Upper lobe of left lung (tissue), 6 donors: ENCODE measurements around the gene TMEM37. TPM values are rescaled to one million over a fixed set of nuclear protein-coding genes. Genes with fewer than 3 reads are reported as not detected.

Source experiments
- ATAC-seq, 2 donors: fragments of 200-7000 bp; cut with Tn5 transposase; one replicate each; pipeline ENCODE4 v1.9.1; 2022; ENCODE audit warnings: mild to moderate bottlenecking in 2 of 2, moderate library complexity in 2 of 2; ENCODE audit not compliant: low FRiP score in 2 of 2
- DNase-seq, 2 donors: peaks; one replicate each; pipeline ENCODE4 v3.0.0-alpha.2; 2019 to 2020
- H3K27ac ChIP-seq, 4 donors: fragments of 200-600 bp; sonication (generic); one replicate each; pipeline ENCODE4 v1.5.1; 2016 to 2019
- H3K27me3 ChIP-seq, 4 donors: fragments of 200-600 bp; sonication (generic); one replicate each; pipeline ENCODE4 v1.5.1; 2017 to 2019
- H3K36me3 ChIP-seq, 4 donors: fragments of 200-600 bp; sonication (generic); one replicate each; pipeline ENCODE4 v1.5.1; 2016 to 2019
- H3K4me1 ChIP-seq, 4 donors: fragments of 200-600 bp; sonication (generic); one replicate each; pipeline ENCODE4 v1.5.1; 2018 to 2019
- H3K4me3 ChIP-seq, 4 donors: fragments of 200-600 bp; sonication (generic); one replicate each; pipeline ENCODE4 v1.5.1; 2017 to 2019; ENCODE audit warnings: mild to moderate bottlenecking in 2 of 4, moderate library complexity in 1 of 4
- H3K9me3 ChIP-seq, 4 donors: fragments of 200-600 bp; sonication (generic); one replicate each; pipeline ENCODE4 v1.5.1; 2018 to 2019
- EP300 ChIP-seq, 4 donors: sonication (generic); formaldehyde crosslinking; IDR thresholded peaks; one replicate each; pipeline ENCODE4 v1.5.1; 2017; ENCODE audit warnings: antibody characterized with exemption in 4 of 4, control low read depth in 2 of 4
- POLR2A ChIP-seq, 4 donors: fragments of 450-650 bp; IDR thresholded peaks; one replicate each; pipeline ENCODE4 v1.5.1; 2016 to 2017; ENCODE audit warnings: antibody characterized with exemption in 4 of 4, mild to moderate bottlenecking in 2 of 4
- POLR2AphosphoS5 ChIP-seq, 2 donors: sonication (generic); formaldehyde crosslinking; IDR thresholded peaks; one replicate each; pipeline ENCODE4 v1.5.1; 2017; ENCODE audit warnings: antibody characterized with exemption in 2 of 2
- WGBS, 2 donors: methylation state at CpG; one replicate each; pipeline ENCODE4 v1.1.5; 2017 to 2018; 5-methylcytosine and 5-hydroxymethylcytosine counted together
- total RNA-seq, 6 donors: library from RNA; depleted of rRNA in 4 of 6; stranded (reverse); fragments of >200 nt in 4 of 6; gene quantifications; one replicate each; pipeline versions ENCODE4 v1.1.0 to v1.2.1, GENCODE V29; 2016 to 2021
- TF ChIP-seq, protein P1 (sequence below), 6 experiments: fragments of 450-650 bp in 4 of 6; fragments of 200-600 bp in 2 of 6; sonication (generic) in 2 of 6; IDR thresholded peaks; one replicate each; pipeline ENCODE4 v1.5.1; 2016 to 2019; ENCODE audit warnings: antibody characterized with exemption in 6 of 6
- donor health status: DM: no; HTN: no; CAD: no; lungs with moderate emphysema.
- donor health status: DM: no; HTN: yes; CAD: no; lungs with severe emphysema.

The TMEM37 gene
- total RNA-seq, 6 donors from 2014 or later, result 9.3 to 28.5 (median 14.5) TPM

- no peak overlapping the region for H3K4me3 ChIP-seq
- ATAC-seq, result no peak
- H3K4me1 ChIP-seq, result peaks cover 50 to 70% (median 65%) of the 10 kb centered on the region in 4 donors
- WGBS, 2 donors, result 82 to 87% methylated on average over 3 of the region's 3 CpGs
- no peak for TF ChIP-seq EP300 (IDR thresholded peaks at IDR 0.05)
- TF ChIP-seq, protein P1, sequence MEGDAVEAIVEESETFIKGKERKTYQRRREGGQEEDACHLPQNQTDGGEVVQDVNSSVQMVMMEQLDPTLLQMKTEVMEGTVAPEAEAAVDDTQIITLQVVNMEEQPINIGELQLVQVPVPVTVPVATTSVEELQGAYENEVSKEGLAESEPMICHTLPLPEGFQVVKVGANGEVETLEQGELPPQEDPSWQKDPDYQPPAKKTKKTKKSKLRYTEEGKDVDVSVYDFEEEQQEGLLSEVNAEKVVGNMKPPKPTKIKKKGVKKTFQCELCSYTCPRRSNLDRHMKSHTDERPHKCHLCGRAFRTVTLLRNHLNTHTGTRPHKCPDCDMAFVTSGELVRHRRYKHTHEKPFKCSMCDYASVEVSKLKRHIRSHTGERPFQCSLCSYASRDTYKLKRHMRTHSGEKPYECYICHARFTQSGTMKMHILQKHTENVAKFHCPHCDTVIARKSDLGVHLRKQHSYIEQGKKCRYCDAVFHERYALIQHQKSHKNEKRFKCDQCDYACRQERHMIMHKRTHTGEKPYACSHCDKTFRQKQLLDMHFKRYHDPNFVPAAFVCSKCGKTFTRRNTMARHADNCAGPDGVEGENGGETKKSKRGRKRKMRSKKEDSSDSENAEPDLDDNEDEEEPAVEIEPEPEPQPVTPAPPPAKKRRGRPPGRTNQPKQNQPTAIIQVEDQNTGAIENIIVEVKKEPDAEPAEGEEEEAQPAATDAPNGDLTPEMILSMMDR (IDR thresholded peaks at IDR 0.05), result no peak
- no peak for TF ChIP-seq POLR2AphosphoS5 (IDR thresholded peaks at IDR 0.05)
- no peak for TF ChIP-seq POLR2A (IDR thresholded peaks at IDR 0.05)
- H3K36me3 ChIP-seq, result no peaks in the 10 kb centered on the region
- H3K27ac ChIP-seq, result peak overlapping the region in 2 of 4 donors; percentile 88 to 90
- H3K9me3 ChIP-seq, result no peaks in the 10 kb centered on the region
- no peak for DNase-seq
- H3K27me3 ChIP-seq, result no peaks in the 10 kb centered on the region
Observed at GRCh38 chr2:119427756-119428155, 3.9 kb upstream of the TMEM37 start.

DNA sequence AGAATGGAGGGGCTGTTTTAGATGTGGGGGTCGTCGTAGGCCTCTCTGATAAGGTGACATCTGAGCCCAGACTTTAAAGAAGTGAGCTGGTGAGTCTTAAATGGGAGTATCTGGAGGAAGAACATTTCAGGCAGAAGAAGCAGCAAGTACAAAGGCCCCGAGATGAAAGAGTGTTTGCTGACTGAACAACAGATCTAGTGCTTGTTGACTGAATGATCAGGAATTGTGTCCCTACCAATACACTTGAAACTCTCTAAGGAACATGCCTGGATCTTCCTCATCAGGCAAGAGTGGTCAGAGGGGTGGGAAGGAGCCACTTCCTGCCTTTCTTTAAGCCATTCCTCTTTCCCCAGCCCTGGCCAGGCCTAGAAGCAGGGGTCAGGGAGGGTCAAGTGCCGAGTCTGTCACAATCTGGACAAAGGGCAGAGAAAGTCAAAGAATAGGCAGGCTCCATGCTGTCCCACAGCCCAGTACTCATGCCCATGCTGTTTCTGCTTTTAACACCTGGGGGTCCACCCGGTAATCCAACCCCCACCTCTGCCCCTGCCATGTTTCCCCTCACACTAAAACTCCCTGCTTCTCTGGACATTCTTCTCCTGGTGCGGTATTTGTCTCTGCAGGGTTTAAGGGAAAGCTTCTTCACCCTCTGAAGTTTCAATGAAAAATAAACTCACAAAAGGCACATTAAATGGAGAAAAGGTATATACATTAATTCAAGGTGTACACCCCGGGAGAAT is 3.0 kb upstream of the TMEM37 start:
- 66 to 73% methylated on average over 7 of the region's 7 CpGs for whole genome bisulfite sequencing, 2 donors
- Histone ChIP-seq H3K27me3 (no peaks in the 10 kb centered on the region), H3K9me3 (no peaks in the 10 kb centered on the region), H3K36me3 (no peaks in the 10 kb centered on the region), H3K4me3 (no peak overlapping the region), H3K27ac (peak overlapping the region in 3 of 4 donors; percentile 38 to 90 (median 88)), H3K4me1 (peaks cover 57 to 79% (median 73%) of the 10 kb centered on the region in 4 donors)
- DNase-seq (peak in 1 of 2 donors; percentile 71), ATAC-seq (peak in 1 of 2 donors; percentile 29)
- TF ChIP-seq, protein P1 (IDR thresholded peaks at IDR 0.05), result no peak
- TF ChIP-seq EP300 (IDR thresholded peaks at IDR 0.05), result no peak
- TF ChIP-seq POLR2A (IDR thresholded peaks at IDR 0.05), result no peak
- no peak for TF ChIP-seq POLR2AphosphoS5 (IDR thresholded peaks at IDR 0.05)

- H3K9me3 ChIP-seq, result no peaks in the 10 kb centered on the region
- peaks cover 64 to 87% (median 80%) of the 10 kb centered on the region in 4 donors for H3K4me1 ChIP-seq
- peak overlapping the region; percentile 38 to 90 (median 89) for H3K27ac ChIP-seq
- no peak for DNase-seq
- H3K4me3 ChIP-seq, result no peak overlapping the region
- no peaks in the 10 kb centered on the region for H3K27me3 ChIP-seq
- TF ChIP-seq POLR2A (IDR thresholded peaks at IDR 0.05), result peak in 1 of 4 donors; percentile 42
- no peak for TF ChIP-seq POLR2AphosphoS5 (IDR thresholded peaks at IDR 0.05)
- 73 to 74% methylated on average over 10 of the region's 10 CpGs for WGBS, 2 donors
- ATAC-seq, result peak in 1 of 2 donors; percentile 25
- H3K36me3 ChIP-seq, result no peaks in the 10 kb centered on the region
Observed at GRCh38 chr2:119429225-119429981, 2.3 kb upstream of the TMEM37 start.

DNA sequence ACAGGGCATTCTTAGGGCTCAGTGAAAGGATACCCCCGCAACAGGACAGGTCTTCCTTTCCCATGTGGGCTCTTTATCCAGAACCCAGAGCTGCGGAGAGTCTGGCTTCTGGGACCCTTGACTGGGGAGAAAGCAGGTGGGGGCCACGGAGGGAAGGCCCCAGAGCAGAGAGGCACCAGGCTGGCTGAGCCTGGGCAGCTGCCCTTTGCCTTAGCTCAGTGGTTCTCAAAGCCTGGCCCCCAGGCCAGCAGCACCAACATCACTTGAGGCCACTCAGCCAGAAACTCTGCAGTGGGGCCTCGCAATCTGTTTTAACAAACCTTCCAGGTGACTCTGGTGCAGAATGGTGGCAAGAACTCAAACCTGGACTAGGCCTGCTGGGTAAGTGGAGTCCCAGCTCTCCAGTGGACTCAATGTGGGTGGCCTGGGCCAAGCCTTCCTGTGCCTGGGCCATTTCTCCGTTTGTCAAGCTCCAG is 1.6 kb upstream of the TMEM37 start:
- TF ChIP-seq EP300 (IDR thresholded peaks at IDR 0.05) (no peak), POLR2AphosphoS5 (IDR thresholded peaks at IDR 0.05) (no peak), POLR2A (IDR thresholded peaks at IDR 0.05) (no peak)
- TF ChIP-seq, protein P1 (IDR thresholded peaks at IDR 0.05), result no peak
- WGBS, 2 donors, result 56 to 89% methylated on average over 2 to 5 of the region's 5 CpGs
- no peaks in the 10 kb centered on the region for H3K36me3 ChIP-seq
- no peaks in the 10 kb centered on the region for H3K9me3 ChIP-seq
- H3K27ac ChIP-seq, result peak overlapping the region; percentile 42 to 90 (median 89)
- DNase-seq (no peak), ATAC-seq (no peak)
- no peaks in the 10 kb centered on the region for H3K27me3 ChIP-seq
- H3K4me3 ChIP-seq, result no peak overlapping the region
- H3K4me1 ChIP-seq, result peaks cover 70 to 93% (median 86%) of the 10 kb centered on the region in 4 donors
